Spleen (tissue), 11 donors: ENCODE measurements around the gene CSF2. TPM values are rescaled to one million over a fixed set of nuclear protein-coding genes. Genes with fewer than 3 reads are reported as not detected.
A peak's percentile ranks its signal among the peaks of the same experiment; 100 is the strongest.

Experiments
- DNase-seq: peaks from one replicate; pipeline ENCODE4 v3.0.0-alpha.2; 2020
- H3K27ac ChIP-seq, 8 donors: fragments of 200-600 bp; sonication (generic) in 7 of 8; 1 replicate in 4 of 8; 2 replicates in 4 of 8; pipeline versions ENCODE4 v1.5.0 to v1.8.0; 2016 to 2021; ENCODE audit warnings: inconsistent platforms in 4 of 8, mild to moderate bottlenecking in 4 of 8, moderate library complexity in 1 of 8
- H3K27me3 ChIP-seq, 7 donors: fragments of 200-600 bp; sonication (generic) in 6 of 7; replicated peaks in 1 of 7; 1 replicate in 4 of 7; 2 replicates in 3 of 7; pipeline versions ENCODE4 v1.5.0 to v1.8.0; 2016 to 2021; ENCODE audit warnings: inconsistent platforms in 3 of 7, mild to moderate bottlenecking in 1 of 7
- H3K36me3 ChIP-seq, 6 donors: fragments of 200-600 bp; sonication (generic) in 5 of 6; 1 replicate in 4 of 6; 2 replicates in 2 of 6; pipeline versions ENCODE4 v1.5.0 to v1.8.0; 2016 to 2021; ENCODE audit warnings: inconsistent platforms in 2 of 6
- H3K4me1 ChIP-seq, 6 donors: fragments of 200-600 bp; sonication (generic) in 5 of 6; 1 replicate in 3 of 6; 2 replicates in 3 of 6; pipeline versions ENCODE4 v1.5.0 to v1.8.0; 2016 to 2021; ENCODE audit warnings: inconsistent platforms in 3 of 6
- H3K4me3 ChIP-seq, 8 donors: fragments of 200-600 bp; sonication (generic) in 7 of 8; 1 replicate in 4 of 8; 2 replicates in 4 of 8; pipeline versions ENCODE4 v1.5.0 to v1.8.0; 2016 to 2021; ENCODE audit warnings: inconsistent platforms in 4 of 8, mild to moderate bottlenecking in 4 of 8, moderate library complexity in 2 of 8
- H3K9me3 ChIP-seq, 8 donors: fragments of 200-600 bp; sonication (generic) in 7 of 8; 1 replicate in 4 of 8; 2 replicates in 4 of 8; pipeline versions ENCODE4 v1.5.0 to v1.8.0; 2016 to 2021; ENCODE audit warnings: inconsistent platforms in 4 of 8
- CTCF ChIP-seq, 11 experiments: fragments of 200-600 bp in 7 of 11; fragments of 450-650 bp in 4 of 11; sonication (generic) in 4 of 11; IDR thresholded peaks in 8 of 11; conservative IDR thresholded peaks in 3 of 11; 1 replicate in 7 of 11; 2 replicates in 4 of 11; pipeline versions ENCODE4 v1.4.0 to v1.8.0; 2016 to 2021; ENCODE audit warnings: antibody characterized with exemption in 11 of 11, inconsistent platforms in 4 of 11, mild to moderate bottlenecking in 1 of 11
- POLR2A ChIP-seq, 3 donors: fragments of 450-650 bp; IDR thresholded peaks; one replicate each; pipeline ENCODE4 v1.5.1; 2017; ENCODE audit warnings: antibody characterized with exemption in 3 of 3, mild to moderate bottlenecking in 1 of 3
- POLR2AphosphoS5 ChIP-seq, 3 donors: sonication (generic); formaldehyde crosslinking; IDR thresholded peaks; one replicate each; pipeline ENCODE4 v1.5.1; 2017; ENCODE audit warnings: antibody characterized with exemption in 3 of 3
- WGBS, 5 donors: extraction: QIAGEN DNeasy Blood & Tissue Kit in 3 of 5; methylation state at CpG; one replicate each; pipeline versions ENCODE4 v1.1.5 to v1.1.7; 2013 to 2018; 5-methylcytosine and 5-hydroxymethylcytosine counted together
- intact Hi-C: fragments of 100-400 bp; cut with DNase I; formaldehyde crosslinking; loops from one replicate; pipeline ENCODE4 v1.15.0; 2023; ENCODE audit warnings: low total_unique reads
- polyA plus RNA-seq, 3 donors: library from polyadenylated mRNA; stranded (reverse); fragments of 200-250 nt; gene quantifications; one replicate each; pipeline ENCODE4 v1.2.1, GENCODE V29; 2013
- total RNA-seq, 7 donors: library from RNA; depleted of rRNA in 3 of 7; stranded (reverse); fragments of >200 nt in 3 of 7; fragmentation: NEBNext Ultra II Directional in 4 of 7; extraction: Animal tissue kit (Norgen Biotek cat#: 25700) in 4 of 7; gene quantifications; one replicate each; pipeline versions ENCODE4 v1.1.0 to v1.2.1, GENCODE V29; 2016 to 2021
- donor health status: healthy with polysubstance abuse.
- donor health status: DM: no; HTN: no; CAD: no; lungs with moderate emphysema.
- donor health status: DM: no; HTN: no; CAD: no.
- donor health status: Bipolar disorder and iron deficiency.
- donor health status: healthy.
- donor health status: DM: no; HTN: no; CAD: no.
- donor health status: DM: yes; HTN: yes; CAD: no.

The CSF2 gene
- total and polyA plus RNA-seq, 10 donors, result not detected

- 93 to 96% (median 94%) methylated on average over 4 of the region's 4 CpGs for WGBS, 5 donors
- intact Hi-C loops, result no loop called here
Observed at GRCh38 chr5:132066871-132067270, 6.7 kb upstream of the CSF2 start.

GRCh38 chr5:132067451-132067850 lies 6.1 kb upstream of the CSF2 start:
- Histone ChIP-seq H3K27ac (no peak overlapping the region), H3K27me3 (peaks cover 0 to 4% (median 0%) of the 10 kb centered on the region in 7 donors), H3K4me1 (peaks cover 0 to 17% (median 5%) of the 10 kb centered on the region in 6 donors), H3K4me3 (no peak overlapping the region), H3K36me3 (no peaks in the 10 kb centered on the region), H3K9me3 (no peaks in the 10 kb centered on the region)
- WGBS, 5 donors, result 84 to 92% (median 89%) methylated on average over 7 to 11 of the region's 11 CpGs
- TF ChIP-seq POLR2A (IDR thresholded peaks at IDR 0.05) (no peak), POLR2AphosphoS5 (IDR thresholded peaks at IDR 0.05) (no peak), CTCF (IDR thresholded peaks at IDR 0.05 in 8 of 11, conservative IDR thresholded peaks at IDR 0.05 in 3 of 11) (no peak)
- intact Hi-C loops, result no loop called here
- peak; percentile 55 for DNase-seq

More at GRCh38 chr5:132066871-132067270, 6.7 kb upstream of the CSF2 start:
- no peak for TF ChIP-seq POLR2A (IDR thresholded peaks at IDR 0.05)
- TF ChIP-seq CTCF (IDR thresholded peaks at IDR 0.05 in 8 of 11, conservative IDR thresholded peaks at IDR 0.05 in 3 of 11), result no peak
- TF ChIP-seq POLR2AphosphoS5 (IDR thresholded peaks at IDR 0.05), result no peak
- Histone ChIP-seq H3K9me3 (no peaks in the 10 kb centered on the region), H3K4me3 (no peak overlapping the region), H3K4me1 (peaks cover 0 to 17% (median 5%) of the 10 kb centered on the region in 6 donors), H3K36me3 (no peaks in the 10 kb centered on the region), H3K27ac (no peak overlapping the region), H3K27me3 (peaks cover 0 to 4% (median 0%) of the 10 kb centered on the region in 7 donors)
- peak; percentile 62 for DNase-seq

- peaks cover 0 to 4% (median 0%) of the 10 kb centered on the region in 7 donors for H3K27me3 ChIP-seq
- H3K36me3 ChIP-seq, result no peaks in the 10 kb centered on the region
- H3K27ac ChIP-seq, result no peak overlapping the region
- WGBS, 5 donors, result 92 to 99% (median 94%) methylated on average over 8 to 13 of the region's 13 CpGs
- intact Hi-C loops, result no loop called here
- H3K4me3 ChIP-seq, result no peak overlapping the region
- no peak for TF ChIP-seq POLR2AphosphoS5 (IDR thresholded peaks at IDR 0.05)
- TF ChIP-seq CTCF (IDR thresholded peaks at IDR 0.05 in 8 of 11, conservative IDR thresholded peaks at IDR 0.05 in 3 of 11), result no peak
- no peak for TF ChIP-seq POLR2A (IDR thresholded peaks at IDR 0.05)
- H3K9me3 ChIP-seq, result no peaks in the 10 kb centered on the region
- peaks cover 0 to 15% (median 5%) of the 10 kb centered on the region in 6 donors for H3K4me1 ChIP-seq
- peak; percentile 67 for DNase-seq
Observed at GRCh38 chr5:132067941-132068808, 5.4 kb upstream of the CSF2 start.

GRCh38 chr5:132069561-132069960 lies 4.0 kb upstream of the CSF2 start:
- DNase-seq, result peak; percentile 62
- intact Hi-C loops, result no loop called here
- H3K27me3 ChIP-seq, result no peaks in the 10 kb centered on the region
- WGBS, 5 donors, result 58 to 84% (median 73%) methylated on average over 7 to 10 of the region's 10 CpGs
- H3K4me3 ChIP-seq, result no peak overlapping the region
- H3K36me3 ChIP-seq, result no peaks in the 10 kb centered on the region
- peaks cover 0 to 8% (median 3%) of the 10 kb centered on the region in 6 donors for H3K4me1 ChIP-seq
- no peaks in the 10 kb centered on the region for H3K9me3 ChIP-seq
- TF ChIP-seq CTCF (IDR thresholded peaks at IDR 0.05 in 8 of 11, conservative IDR thresholded peaks at IDR 0.05 in 3 of 11), result no peak
- TF ChIP-seq POLR2AphosphoS5 (IDR thresholded peaks at IDR 0.05), result no peak
- no peak for TF ChIP-seq POLR2A (IDR thresholded peaks at IDR 0.05)
- H3K27ac ChIP-seq, result no peak overlapping the region
